ENCODE results near the gene TOX3. TPM values are rescaled to one million over a fixed set of nuclear protein-coding genes. Genes with fewer than 3 reads are reported as not detected.

TOX3 gene
- total RNA-seq, 1 donor from 2014 or later, result not detected

- intact Hi-C loops (cut with micrococcal nuclease), result no loop called here
- Mint-ChIP-seq H3K36me3 (ENCODE audit: low read depth) (no peaks in the 10 kb centered on the region), H3K9me3 (peaks cover 4% of the 10 kb centered on the region), H3K4me3 (ENCODE audit: low read depth) (no peak overlapping the region), H3K27ac (no peak overlapping the region), H3K27me3 (ENCODE audit: low read depth) (no peaks in the 10 kb centered on the region), H3K4me1 (ENCODE audit: low read depth) (no peaks in the 10 kb centered on the region)
- DNase-seq (ENCODE audit: low spot score), result no peak
Observed at GRCh38 chr16:52518884-52519283, 28.1 kb downstream of the TOX3 start.

GRCh38 chr16:52515068-52515671, 31.8 kb downstream of the TOX3 start:
- H3K27me3 Mint-ChIP-seq (ENCODE audit: low read depth), result no peaks in the 10 kb centered on the region
- no peak overlapping the region for H3K27ac Mint-ChIP-seq
- peaks cover 8% of the 10 kb centered on the region for H3K9me3 Mint-ChIP-seq
- no peaks in the 10 kb centered on the region for H3K4me1 Mint-ChIP-seq (ENCODE audit: low read depth)
- no peak for DNase-seq (ENCODE audit: low spot score)
- intact Hi-C loops (cut with micrococcal nuclease), result no loop called here
- no peaks in the 10 kb centered on the region for H3K36me3 Mint-ChIP-seq (ENCODE audit: low read depth)
- H3K4me3 Mint-ChIP-seq (ENCODE audit: low read depth), result no peak overlapping the region

- H3K9me3 Mint-ChIP-seq, result peaks cover 8% of the 10 kb centered on the region
- H3K4me1 Mint-ChIP-seq (ENCODE audit: low read depth), result no peaks in the 10 kb centered on the region
- H3K36me3 Mint-ChIP-seq (ENCODE audit: low read depth), result no peaks in the 10 kb centered on the region
- DNase-seq (ENCODE audit: low spot score), result no peak
- intact Hi-C loops (cut with micrococcal nuclease), result no loop called here
- no peaks in the 10 kb centered on the region for H3K27me3 Mint-ChIP-seq (ENCODE audit: low read depth)
- no peak overlapping the region for H3K27ac Mint-ChIP-seq
- H3K4me3 Mint-ChIP-seq (ENCODE audit: low read depth), result no peak overlapping the region
Observed at GRCh38 chr16:52512297-52512987, 34.5 kb downstream of the TOX3 start.

GRCh38 chr16:52501746-52502145, 45.2 kb downstream of the TOX3 start:
- DNase-seq (ENCODE audit: low spot score), result no peak
- Mint-ChIP-seq H3K4me1 (ENCODE audit: low read depth) (no peaks in the 10 kb centered on the region), H3K9me3 (peaks cover 5% of the 10 kb centered on the region), H3K27me3 (ENCODE audit: low read depth) (no peaks in the 10 kb centered on the region), H3K36me3 (ENCODE audit: low read depth) (no peaks in the 10 kb centered on the region), H3K4me3 (ENCODE audit: low read depth) (no peak overlapping the region), H3K27ac (no peak overlapping the region)
- intact Hi-C loops (cut with micrococcal nuclease), result no loop called here

GRCh38 chr16:52500963-52501362, 46.0 kb downstream of the TOX3 start:
- H3K9me3 Mint-ChIP-seq, result peaks cover 5% of the 10 kb centered on the region

GRCh38 chr16:52499060-52499440, 47.9 kb downstream of the TOX3 start:
- no peak overlapping the region for H3K4me3 Mint-ChIP-seq (ENCODE audit: low read depth)

More at GRCh38 chr16:52500963-52501362, 46.0 kb downstream of the TOX3 start:
- no peak for DNase-seq (ENCODE audit: low spot score)
- no peak overlapping the region for H3K27ac Mint-ChIP-seq
- no peak overlapping the region for H3K4me3 Mint-ChIP-seq (ENCODE audit: low read depth)
- H3K36me3 Mint-ChIP-seq (ENCODE audit: low read depth), result no peaks in the 10 kb centered on the region
- H3K27me3 Mint-ChIP-seq (ENCODE audit: low read depth), result no peaks in the 10 kb centered on the region
- intact Hi-C loops (cut with micrococcal nuclease), result no loop called here
- no peaks in the 10 kb centered on the region for H3K4me1 Mint-ChIP-seq (ENCODE audit: low read depth)

GRCh38 chr16:52498328-52499059, 48.4 kb downstream of the TOX3 start:
- Mint-ChIP-seq H3K36me3 (ENCODE audit: low read depth) (no peaks in the 10 kb centered on the region), H3K9me3 (no peaks in the 10 kb centered on the region), H3K4me1 (ENCODE audit: low read depth) (no peaks in the 10 kb centered on the region), H3K27ac (no peak overlapping the region), H3K4me3 (ENCODE audit: low read depth) (no peak overlapping the region), H3K27me3 (ENCODE audit: low read depth) (no peaks in the 10 kb centered on the region)
- intact Hi-C loops (cut with micrococcal nuclease), result no loop called here
- DNase-seq (ENCODE audit: low spot score), result no peak

More at GRCh38 chr16:52499060-52499440, 47.9 kb downstream of the TOX3 start:
- DNase-seq (ENCODE audit: low spot score), result no peak
- H3K27ac Mint-ChIP-seq, result no peak overlapping the region
- H3K36me3 Mint-ChIP-seq (ENCODE audit: low read depth), result no peaks in the 10 kb centered on the region
- H3K4me1 Mint-ChIP-seq (ENCODE audit: low read depth), result no peaks in the 10 kb centered on the region
- intact Hi-C loops (cut with micrococcal nuclease), result no loop called here
- H3K27me3 Mint-ChIP-seq (ENCODE audit: low read depth), result no peaks in the 10 kb centered on the region
- H3K9me3 Mint-ChIP-seq, result no peaks in the 10 kb centered on the region

GRCh38 chr16:52497067-52497816, 49.7 kb downstream of the TOX3 start:
- no peaks in the 10 kb centered on the region for H3K36me3 Mint-ChIP-seq (ENCODE audit: low read depth)
- no peaks in the 10 kb centered on the region for H3K27me3 Mint-ChIP-seq (ENCODE audit: low read depth)
- no peaks in the 10 kb centered on the region for H3K4me1 Mint-ChIP-seq (ENCODE audit: low read depth)
- no peak overlapping the region for H3K27ac Mint-ChIP-seq
- DNase-seq (ENCODE audit: low spot score), result no peak
- intact Hi-C loops (cut with micrococcal nuclease), result no loop called here
- H3K4me3 Mint-ChIP-seq (ENCODE audit: low read depth), result no peak overlapping the region
- no peaks in the 10 kb centered on the region for H3K9me3 Mint-ChIP-seq

GRCh38 chr16:52496051-52496876, 50.7 kb downstream of the TOX3 start:
- H3K27me3 Mint-ChIP-seq (ENCODE audit: low read depth), result no peaks in the 10 kb centered on the region
- intact Hi-C loops (cut with micrococcal nuclease), result no loop called here
- peaks cover under 1% of the 10 kb centered on the region for H3K9me3 Mint-ChIP-seq
- no peaks in the 10 kb centered on the region for H3K36me3 Mint-ChIP-seq (ENCODE audit: low read depth)
- no peak for DNase-seq (ENCODE audit: low spot score)
- no peaks in the 10 kb centered on the region for H3K4me1 Mint-ChIP-seq (ENCODE audit: low read depth)
- H3K4me3 Mint-ChIP-seq (ENCODE audit: low read depth), result no peak overlapping the region
- H3K27ac Mint-ChIP-seq, result no peak overlapping the region

GRCh38 chr16:52494621-52495020, 52.3 kb downstream of the TOX3 start:
- Mint-ChIP-seq H3K27ac (no peak overlapping the region), H3K36me3 (ENCODE audit: low read depth) (no peaks in the 10 kb centered on the region), H3K4me3 (ENCODE audit: low read depth) (no peak overlapping the region), H3K4me1 (ENCODE audit: low read depth) (no peaks in the 10 kb centered on the region), H3K27me3 (ENCODE audit: low read depth) (no peaks in the 10 kb centered on the region), H3K9me3 (peaks cover 6% of the 10 kb centered on the region)
- intact Hi-C loops (cut with micrococcal nuclease), result no loop called here
- DNase-seq (ENCODE audit: low spot score), result no peak

- intact Hi-C loops (cut with micrococcal nuclease), result no loop called here
- Mint-ChIP-seq H3K27ac (no peak overlapping the region), H3K4me3 (ENCODE audit: low read depth) (no peak overlapping the region), H3K4me1 (ENCODE audit: low read depth) (no peaks in the 10 kb centered on the region), H3K36me3 (ENCODE audit: low read depth) (no peaks in the 10 kb centered on the region), H3K9me3 (peaks cover 6% of the 10 kb centered on the region), H3K27me3 (ENCODE audit: low read depth) (no peaks in the 10 kb centered on the region)
- DNase-seq (ENCODE audit: low spot score), result no peak
Observed at GRCh38 chr16:52494145-52494544, 52.8 kb downstream of the TOX3 start.

- peaks cover 6% of the 10 kb centered on the region for H3K9me3 Mint-ChIP-seq
- no peaks in the 10 kb centered on the region for H3K36me3 Mint-ChIP-seq (ENCODE audit: low read depth)
- no peak overlapping the region for H3K4me3 Mint-ChIP-seq (ENCODE audit: low read depth)
- no peak for DNase-seq (ENCODE audit: low spot score)
- H3K27ac Mint-ChIP-seq, result no peak overlapping the region
- no peaks in the 10 kb centered on the region for H3K27me3 Mint-ChIP-seq (ENCODE audit: low read depth)
- no peaks in the 10 kb centered on the region for H3K4me1 Mint-ChIP-seq (ENCODE audit: low read depth)
- intact Hi-C loops (cut with micrococcal nuclease), result no loop called here
Observed at GRCh38 chr16:52492789-52493357, 54.1 kb downstream of the TOX3 start.
